Endothelial cell of umbilical vein (primary cell): ENCODE data around the gene BLM. TPM values are rescaled to one million over a fixed set of nuclear protein-coding genes. Genes with fewer than 3 reads are reported as not detected.
"Not testable (repeated sequence)": the region's sequence is repeated elsewhere in the genome, so short reads cannot be mapped to it uniquely, and the experiment has no call there.

ENCODE experiments used
- BruUV-seq: library from RNA; stranded (reverse); fragments of 400-500 nt; replicated peaks from 2 replicates; lab custom pipeline; 2021; lab: Mats Ljungman, UMichigan
- CTCF ChIA-PET: fragments of 300-600, 350-600 bp; sonication (Branson Sonifier 250); formaldehyde crosslinking; loops from one replicate; lab custom pipeline; 2021; ENCODE audit warnings: antibody characterized with exemption, inconsistent platforms; lab: Charles Lee
- POLR2A ChIA-PET: fragments of 300-600, 350-600 bp; sonication (Branson Sonifier 250); formaldehyde crosslinking; loops from one replicate; lab custom pipeline; 2021; ENCODE audit warnings: antibody characterized with exemption, inconsistent platforms; lab: Charles Lee
- DNase-seq: peaks from one replicate; pipeline ENCODE4 v3.0.0-alpha.2; 2011; ENCODE audit warnings: low read depth, low spot score
- FAIRE-seq: peaks from 2 replicates; lab custom pipeline; 2011; peaks lifted over from hg19 to GRCh38; lab: Jason Lieb, UNC
- H2AFZ ChIP-seq: 2 replicates; pipeline ENCODE4 v1.6.0; 2012; ENCODE audit warnings: low read depth, low read length, control low read depth, inconsistent platforms
- H3K27ac ChIP-seq: 2 replicates; pipeline ENCODE4 v1.5.1; 2011; ENCODE audit warnings: low read depth, mild to moderate bottlenecking, control low read depth, low read length, moderate library complexity; ENCODE audit not compliant: insufficient read depth
- H3K27me3 ChIP-seq, 2 experiments: 2 replicates each; pipeline versions ENCODE4 v1.6.0 to v1.6.1; 2011; ENCODE audit warnings: low read length in 2 of 2, mixed read lengths in 1 of 2; ENCODE audit not compliant: control insufficient read depth in 2 of 2, insufficient read depth in 2 of 2
- H3K36me3 ChIP-seq, 2 experiments: 2 replicates in 1 of 2; 3 replicates in 1 of 2; pipeline ENCODE4 v1.5.1; 2011; ENCODE audit warnings: low read length in 2 of 2, mild to moderate bottlenecking in 1 of 2, moderate library complexity in 1 of 2; ENCODE audit not compliant: control insufficient read depth in 2 of 2, insufficient read depth in 2 of 2; ENCODE audit errors: extremely low read depth in 1 of 2
- H3K4me1 ChIP-seq: 3 replicates; pipeline ENCODE4 v1.5.1; 2011; ENCODE audit warnings: mild to moderate bottlenecking, low read length; ENCODE audit not compliant: control insufficient read depth, insufficient read depth; ENCODE audit errors: extremely low read depth
- H3K4me2 ChIP-seq: 2 replicates; pipeline ENCODE4 v1.6.1; 2011; ENCODE audit warnings: low read length, control low read depth, mixed read lengths; ENCODE audit not compliant: insufficient read depth
- H3K4me3 ChIP-seq, 3 experiments: fragments of 200-600 bp in 1 of 3; sonication (generic), shearing (Covaris generic) in 1 of 3; replicated peaks in 1 of 3; 2 replicates each; pipeline ENCODE4 v1.5.1; 2011 to 2016; ENCODE audit warnings: control low read depth in 3 of 3, low read length in 3 of 3, mild to moderate bottlenecking in 2 of 3, inconsistent platforms in 1 of 3, low read depth in 1 of 3, moderate library complexity in 1 of 3; ENCODE audit not compliant: insufficient read depth in 1 of 3
- H3K79me2 ChIP-seq: 2 replicates; pipeline ENCODE4 v1.6.0; 2012; ENCODE audit warnings: low read length, inconsistent platforms; ENCODE audit not compliant: control insufficient read depth, insufficient read depth
- H3K9ac ChIP-seq: replicated peaks from 2 replicates; pipeline ENCODE3; 2011; ENCODE audit warnings: low read length, control low read depth; ENCODE audit not compliant: insufficient read depth; ENCODE audit errors: extremely low read depth
- H3K9me1 ChIP-seq: replicated peaks from 3 replicates; pipeline ENCODE4 v1.6.0; 2011; ENCODE audit warnings: mild to moderate bottlenecking, low read length; ENCODE audit not compliant: control insufficient read depth, insufficient read depth; ENCODE audit errors: extremely low read depth
- H3K9me3 ChIP-seq: replicated peaks from 2 replicates; pipeline ENCODE4 v1.5.1; 2012; ENCODE audit warnings: low read length, inconsistent platforms; ENCODE audit not compliant: control insufficient read depth, insufficient read depth
- H4K20me1 ChIP-seq: replicated peaks from 2 replicates; pipeline ENCODE3; 2011; ENCODE audit warnings: mild to moderate bottlenecking, low read length; ENCODE audit not compliant: control insufficient read depth, insufficient read depth; ENCODE audit errors: extremely low read depth
- CTCF ChIP-seq, 2 donors: IDR thresholded peaks; 1 replicate in 1 of 2; 2 replicates in 1 of 2; pipeline ENCODE4 v1.5.1; 2011; ENCODE audit warnings: low read length in 2 of 2, mild to moderate bottlenecking in 2 of 2, moderate library complexity in 2 of 2, control low read depth in 1 of 2, inconsistent platforms in 1 of 2, low read depth in 1 of 2; ENCODE audit not compliant: insufficient read depth in 1 of 2; ENCODE audit errors: extremely low read depth in 1 of 2
- EZH2 ChIP-seq: IDR thresholded peaks from 2 replicates; pipeline ENCODE4 v1.6.1; 2012; ENCODE audit warnings: borderline replicate concordance, low read depth, mild to moderate bottlenecking, moderate library complexity, low read length, inconsistent platforms; ENCODE audit not compliant: severe bottlenecking
- FOS ChIP-seq: IDR thresholded peaks from 2 replicates; pipeline ENCODE4 v1.6.1; 2011; ENCODE audit warnings: mild to moderate bottlenecking, low read length, moderate library complexity, borderline replicate concordance; ENCODE audit not compliant: insufficient read depth
- GATA2 ChIP-seq: IDR thresholded peaks from 2 replicates; pipeline ENCODE4 v1.7.0; 2011; ENCODE audit warnings: low read depth, mild to moderate bottlenecking, moderate library complexity, mixed read lengths, low read length; ENCODE audit not compliant: insufficient read length, insufficient read depth
- JUN ChIP-seq: IDR thresholded peaks from 2 replicates; pipeline ENCODE4 v1.6.1; 2011; ENCODE audit warnings: borderline replicate concordance, low read depth; ENCODE audit not compliant: insufficient read length, insufficient read depth
- MYC ChIP-seq: IDR thresholded peaks from one replicate; pipeline ENCODE4 v1.6.1; 2011; ENCODE audit warnings: mild to moderate bottlenecking, low read depth, low read length
- POLR2A ChIP-seq: IDR thresholded peaks from 2 replicates; pipeline ENCODE4 v1.6.1; 2012; ENCODE audit warnings: low read depth, mild to moderate bottlenecking, control low read depth, low read length
- POLR2AphosphoS5 ChIP-seq: IDR thresholded peaks from 2 replicates; pipeline ENCODE4 v1.6.1; 2012; ENCODE audit warnings: low read depth, mild to moderate bottlenecking, control low read depth, low read length, moderate library complexity; ENCODE audit not compliant: insufficient read depth
- dilution Hi-C: fragments of 300-500 bp; cut with MboI; formaldehyde crosslinking; loops from one replicate; pipeline ENCODE4 v1.15.0; 2019; ENCODE audit warnings: low sequenced_read_pairs; ENCODE audit not compliant: extremely low pct_ligation_motif_present
- intact Hi-C: fragments of 100-400 bp; cut with micrococcal nuclease; formaldehyde crosslinking; loops from one replicate; pipeline ENCODE4 v1.10.0; 2022
- polyA plus RNA-seq, 4 experiments: library from polyadenylated mRNA; depleted of rRNA in 3 of 4; stranded (reverse) in 3 of 4; unstranded in 1 of 4; fragments of >200 nt; gene quantifications; 2 replicates each; pipeline versions ENCODE4 v1.2.1 to v1.2.3, GENCODE V29; 2011 to 2012; ENCODE audit warnings: missing spikeins in 1 of 4
- total RNA-seq: library from RNA; stranded (reverse); gene quantifications from 2 replicates; pipeline ENCODE4 v1.2.3, GENCODE V29; 2021
- TF ChIP-seq, protein P1 (sequence below): IDR thresholded peaks from 2 replicates; pipeline ENCODE4 v1.6.1; 2011; ENCODE audit not compliant: insufficient read depth, insufficient read length

The BLM gene
- total and polyA plus RNA-seq, 2 donors (not counting 3 experiments of a cell fraction or from before 2014, with no cell fraction given): 3.8 to 17.3 TPM

DNA sequence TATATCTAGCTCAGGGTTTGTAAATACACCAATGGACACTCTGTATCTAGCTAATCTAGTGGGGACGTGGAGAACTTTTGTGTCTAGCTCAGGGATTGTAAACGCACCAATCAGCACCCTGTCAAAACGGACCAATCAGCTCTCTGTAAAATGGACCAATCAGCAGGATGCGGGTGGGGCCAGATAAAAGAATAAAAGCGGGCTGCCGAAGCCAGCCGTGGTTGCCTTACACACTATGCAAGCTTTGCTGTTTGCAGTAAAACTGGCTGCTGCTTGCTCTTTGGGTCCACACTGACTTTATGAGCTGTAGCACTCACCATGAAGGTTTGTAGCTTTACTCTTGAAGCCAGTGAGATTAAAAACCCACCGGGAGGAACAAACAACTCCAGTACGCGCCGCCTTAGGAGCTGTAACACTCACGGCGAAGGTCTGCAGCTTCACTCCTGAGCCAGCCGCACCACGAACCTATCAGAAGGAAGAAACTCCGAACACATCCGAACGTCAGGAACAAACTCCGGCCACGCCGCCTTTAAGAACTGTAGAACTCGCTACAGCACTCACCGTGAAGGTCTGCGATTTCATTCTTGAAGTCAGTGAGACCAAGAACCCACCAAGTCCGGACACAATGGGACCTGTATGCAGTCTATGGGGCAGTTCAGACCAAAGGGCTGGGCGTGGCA is 109.2 kb downstream of the BLM start:
- DNase-seq, H3K4me3 ChIP-seq, H4K20me1 ChIP-seq, H3K79me2 ChIP-seq, H3K36me3 ChIP-seq, H3K9me3 ChIP-seq, H3K27me3 ChIP-seq, H3K27ac ChIP-seq, H3K4me1 ChIP-seq, POLR2A ChIA-PET, H3K9me1 ChIP-seq, dilution Hi-C loops, H3K4me2 ChIP-seq, intact Hi-C loops, H3K9ac ChIP-seq, FAIRE-seq, BruUV-seq, H2AFZ ChIP-seq: not testable (repeated sequence)
- CTCF ChIA-PET: interaction anchor here (1.3 kb wide), 1 partner anchor 12 kb away, joined by 4 read pairs; no protein-coding TSS in a partner anchor

- H3K9me3 ChIP-seq: no peaks in the 10 kb centered on the region
- ChIA-PET POLR2A (interaction anchor here (0.5 kb wide), 1 partner anchor 1451 kb away, joined by 3 read pairs; no protein-coding TSS in a partner anchor), CTCF (interaction anchor here (1.3 kb wide), 1 partner anchor 13 kb away, joined by 4 read pairs; no protein-coding TSS in a partner anchor)
- no peaks in the 10 kb centered on the region for H3K79me2 ChIP-seq
- no peaks in the 10 kb centered on the region for H3K9me1 ChIP-seq
- no peak for DNase-seq
- H3K36me3 ChIP-seq: no peaks in the 10 kb centered on the region
- H3K27ac ChIP-seq: no peak overlapping the region
- no peak overlapping the region for H3K4me3 ChIP-seq
- H2AFZ ChIP-seq: no peak overlapping the region
- no peaks in the 10 kb centered on the region for H3K27me3 ChIP-seq
- BruUV-seq: no TSS peak
- TF ChIP-seq, protein P1, sequence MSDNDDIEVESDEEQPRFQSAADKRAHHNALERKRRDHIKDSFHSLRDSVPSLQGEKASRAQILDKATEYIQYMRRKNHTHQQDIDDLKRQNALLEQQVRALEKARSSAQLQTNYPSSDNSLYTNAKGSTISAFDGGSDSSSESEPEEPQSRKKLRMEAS: no peak
- no peak for TF ChIP-seq POLR2AphosphoS5
- TF ChIP-seq MYC: no peak
- no peak for TF ChIP-seq CTCF (IDR thresholded peaks at IDR 0.05; ENCODE audit: extremely low read depth in 1 of 2, insufficient read depth in 1 of 2, low read depth in 1 of 2, low read length in 2 of 2)
- TF ChIP-seq FOS: no peak
- no peak for TF ChIP-seq JUN
- no peak for TF ChIP-seq EZH2
- no peak for TF ChIP-seq GATA2
- TF ChIP-seq POLR2A: no peak
- no peaks in the 10 kb centered on the region for H3K4me1 ChIP-seq
- no peak overlapping the region for H3K4me2 ChIP-seq
- dilution Hi-C loops (no loop called here), intact Hi-C loops (no loop called here)
- no peak overlapping the region for H3K9ac ChIP-seq
- FAIRE-seq: no peak
- no peaks in the 10 kb centered on the region for H4K20me1 ChIP-seq
Measured at GRCh38 chr15:90826886-90827435, 109.8 kb downstream of the BLM start.
